Measurements from ENCODE around the gene IL9. TPM values are rescaled to one million over a fixed set of nuclear protein-coding genes. Genes with fewer than 3 reads are reported as not detected.

The IL9 gene
- total RNA-seq, 4 donors from 2014 or later: not detected

- H3K9me3 ChIP-seq: no peaks in the 10 kb centered on the region
- peak overlapping the region in 3 of 4 donors; percentile 28 to 52 (median 48) for H3K27ac ChIP-seq
- TF ChIP-seq CTCF (IDR thresholded peaks at IDR 0.05) (no peak), EP300 (IDR thresholded peaks at IDR 0.05) (no peak), POLR2A (IDR thresholded peaks at IDR 0.05) (no peak)
- no peaks in the 10 kb centered on the region for H3K36me3 ChIP-seq
- no peaks in the 10 kb centered on the region for H3K4me1 ChIP-seq
- no peak for DNase-seq (ENCODE audit: low spot score in 2 of 2)
- no peak overlapping the region for H3K4me3 ChIP-seq
- H3K27me3 ChIP-seq: peaks cover 0 to 7% of the 10 kb centered on the region in 2 donors
Measured at GRCh38 chr5:135867599-135867998, 28.0 kb downstream of the IL9 start.

GRCh38 chr5:135866016-135866415 lies 29.6 kb downstream of the IL9 start:
- Histone ChIP-seq H3K4me1 (peaks cover 0 to 8% (median 0%) of the 10 kb centered on the region in 4 donors), H3K27me3 (peaks cover 0 to 7% of the 10 kb centered on the region in 2 donors), H3K36me3 (no peaks in the 10 kb centered on the region), H3K27ac (peak overlapping the region in 1 of 4 donors; percentile 69), H3K4me3 (no peak overlapping the region), H3K9me3 (no peaks in the 10 kb centered on the region)
- WGBS, 2 donors: 33 to 63% methylated on average over 2 of the region's 2 CpGs
- DNase-seq (ENCODE audit: low spot score in 2 of 2): no peak
- TF ChIP-seq EP300 (IDR thresholded peaks at IDR 0.05) (peak in 1 of 2 donors; percentile 51), CTCF (IDR thresholded peaks at IDR 0.05) (no peak)

- TF ChIP-seq POLR2A (IDR thresholded peaks at IDR 0.05): no peak
- TF ChIP-seq EP300 (IDR thresholded peaks at IDR 0.05): no peak
- TF ChIP-seq CTCF (IDR thresholded peaks at IDR 0.05): no peak
- DNase-seq (ENCODE audit: low spot score in 2 of 2): no peak
Measured at GRCh38 chr5:135864503-135865435, 30.9 kb downstream of the IL9 start.

GRCh38 chr5:135862744-135863143 lies 32.9 kb downstream of the IL9 start:
- Histone ChIP-seq H3K9me3 (no peaks in the 10 kb centered on the region), H3K4me1 (peaks cover 0 to 8% (median 0%) of the 10 kb centered on the region in 4 donors), H3K27me3 (no peaks in the 10 kb centered on the region), H3K4me3 (no peak overlapping the region), H3K27ac (peak overlapping the region in 2 of 4 donors; percentile 61 to 70), H3K36me3 (no peaks in the 10 kb centered on the region)
- DNase-seq (ENCODE audit: low spot score in 2 of 2): no peak
- WGBS, 2 donors: 92 to 100% methylated on average over 2 of the region's 2 CpGs
- no peak for TF ChIP-seq EP300 (IDR thresholded peaks at IDR 0.05)
- TF ChIP-seq CTCF (IDR thresholded peaks at IDR 0.05): no peak
- no peak for TF ChIP-seq POLR2A (IDR thresholded peaks at IDR 0.05)

More at GRCh38 chr5:135864503-135865435, 30.9 kb downstream of the IL9 start:
- Histone ChIP-seq H3K4me3 (no peak overlapping the region), H3K27me3 (peaks cover 0 to 7% of the 10 kb centered on the region in 2 donors), H3K4me1 (peaks cover 0 to 8% (median 0%) of the 10 kb centered on the region in 4 donors), H3K27ac (peak overlapping the region in 3 of 4 donors; percentile 42 to 61 (median 55)), H3K9me3 (no peaks in the 10 kb centered on the region), H3K36me3 (no peaks in the 10 kb centered on the region)
- 80 to 82% methylated on average over 3 of the region's 3 CpGs for WGBS, 2 donors

- Histone ChIP-seq H3K4me1 (peaks cover 0 to 8% (median 0%) of the 10 kb centered on the region in 4 donors), H3K27me3 (no peaks in the 10 kb centered on the region), H3K36me3 (no peaks in the 10 kb centered on the region), H3K27ac (peak overlapping the region in 3 of 4 donors; percentile 48 to 70 (median 61)), H3K9me3 (no peaks in the 10 kb centered on the region), H3K4me3 (no peak overlapping the region)
- no peak for DNase-seq (ENCODE audit: low spot score in 2 of 2)
- TF ChIP-seq EP300 (IDR thresholded peaks at IDR 0.05): no peak
- no peak for TF ChIP-seq POLR2A (IDR thresholded peaks at IDR 0.05)
- TF ChIP-seq CTCF (IDR thresholded peaks at IDR 0.05): no peak
Measured at GRCh38 chr5:135862086-135862485, 33.6 kb downstream of the IL9 start.
